HepG2 (cell line): ENCODE measurements around the gene RPS6KL1. TPM values are rescaled to one million over a fixed set of nuclear protein-coding genes. Genes with fewer than 3 reads are reported as not detected.

Experiments used
- CC2D1A ChIP-seq: sonication (generic); formaldehyde crosslinking; IDR thresholded peaks from 2 replicates; pipeline ENCODE4 v1.8.1; 2023; ENCODE audit warnings: mild to moderate bottlenecking, missing genetic modification reagents
- DNMT1 ChIP-seq: sonication (generic); formaldehyde crosslinking; IDR thresholded peaks from 2 replicates; pipeline ENCODE4 v1.5.1; 2020; ENCODE audit warnings: mild to moderate bottlenecking, missing genetic modification reagents
- ELF3 ChIP-seq: IDR thresholded peaks from 2 replicates; pipeline ENCODE4 v1.6.1; 2016; ENCODE audit warnings: missing genetic modification reagents, missing compliant biosample characterization
- HNRNPUL1 ChIP-seq: fragments of 200-400 bp; formaldehyde crosslinking; IDR thresholded peaks from 2 replicates; pipeline ENCODE4 v1.6.1; 2017; ENCODE audit warnings: low read depth, mild to moderate bottlenecking, low read length, moderate library complexity
- KDM4B ChIP-seq: sonication (generic); formaldehyde crosslinking; IDR thresholded peaks from 2 replicates; pipeline ENCODE4 v1.4.0; 2020; ENCODE audit warnings: missing genetic modification reagents
- PAXIP1 ChIP-seq: sonication (generic); formaldehyde crosslinking; conservative IDR thresholded peaks from 2 replicates; pipeline ENCODE4 v1.4.0; 2020; ENCODE audit warnings: mild to moderate bottlenecking, missing genetic modification reagents, moderate library complexity
- TRIM24 ChIP-seq: sonication (generic); formaldehyde crosslinking; IDR thresholded peaks from 2 replicates; pipeline ENCODE4 v1.8.0; 2022; ENCODE audit warnings: mild to moderate bottlenecking, missing genetic modification reagents
- ZNF446 ChIP-seq: sonication (generic); formaldehyde crosslinking; IDR thresholded peaks from 2 replicates; pipeline ENCODE4 v1.5.0; 2020; ENCODE audit warnings: mild to moderate bottlenecking, missing genetic modification reagents
- ZNF501 ChIP-seq: sonication (generic); formaldehyde crosslinking; IDR thresholded peaks from 2 replicates; pipeline ENCODE4 v1.5.1; 2020; ENCODE audit warnings: mild to moderate bottlenecking, moderate library complexity, missing genetic modification reagents
- ZNF569 ChIP-seq: sonication (generic); formaldehyde crosslinking; IDR thresholded peaks from 2 replicates; pipeline ENCODE4 v1.5.0; 2020; ENCODE audit warnings: mild to moderate bottlenecking, missing genetic modification reagents, moderate library complexity, borderline replicate concordance
- ZNF589 ChIP-seq: sonication (generic); formaldehyde crosslinking; conservative IDR thresholded peaks from 2 replicates; pipeline ENCODE4 v1.8.0; 2022; ENCODE audit warnings: mild to moderate bottlenecking, moderate library complexity, missing genetic modification reagents
- ZNF646 ChIP-seq: sonication (generic); formaldehyde crosslinking; IDR thresholded peaks from 2 replicates; pipeline ENCODE4 v1.9.0; 2021; ENCODE audit warnings: mild to moderate bottlenecking, missing genetic modification reagents
- ZNF777 ChIP-seq: sonication (generic); formaldehyde crosslinking; IDR thresholded peaks from 2 replicates; pipeline ENCODE4 v1.4.0; 2020; ENCODE audit warnings: missing genetic modification reagents
- polyA plus RNA-seq, 8 experiments: library from polyadenylated mRNA; depleted of rRNA in 3 of 8; stranded (reverse) in 7 of 8; unstranded in 1 of 8; fragments of >200 nt; fragmentation: Illumina TruSeq in 4 of 8; extraction: Trizol in 4 of 8; gene quantifications; 2 replicates each; pipeline versions ENCODE4 v1.2.1 to v1.2.3, GENCODE V29; 2011 to 2016; ENCODE audit warnings: low read depth in 4 of 8, missing spikeins in 1 of 8, mixed read lengths in 1 of 8; ENCODE audit not compliant: insufficient read depth in 1 of 8
- total RNA-seq, 5 experiments: library from RNA; depleted of rRNA; stranded (reverse); fragments of >200 nt; fragmentation: Illumina TruSeq; extraction: Trizol; gene quantifications; 2 replicates each; pipeline ENCODE4 v1.2.3, GENCODE V29; 2016; ENCODE audit warnings: low read depth in 1 of 5
- TF ChIP-seq, protein P1 (sequence below): sonication (generic); formaldehyde crosslinking; IDR thresholded peaks from 2 replicates; pipeline ENCODE4 v1.4.0; 2020; ENCODE audit warnings: missing genetic modification reagents, borderline replicate concordance

Gene RPS6KL1
- total and polyA plus RNA-seq, 2 of the 13 experiments (the other 11 are each of a cell fraction or from before 2014, with no cell fraction given), result 6.5 to 11.5 TPM

DNA sequence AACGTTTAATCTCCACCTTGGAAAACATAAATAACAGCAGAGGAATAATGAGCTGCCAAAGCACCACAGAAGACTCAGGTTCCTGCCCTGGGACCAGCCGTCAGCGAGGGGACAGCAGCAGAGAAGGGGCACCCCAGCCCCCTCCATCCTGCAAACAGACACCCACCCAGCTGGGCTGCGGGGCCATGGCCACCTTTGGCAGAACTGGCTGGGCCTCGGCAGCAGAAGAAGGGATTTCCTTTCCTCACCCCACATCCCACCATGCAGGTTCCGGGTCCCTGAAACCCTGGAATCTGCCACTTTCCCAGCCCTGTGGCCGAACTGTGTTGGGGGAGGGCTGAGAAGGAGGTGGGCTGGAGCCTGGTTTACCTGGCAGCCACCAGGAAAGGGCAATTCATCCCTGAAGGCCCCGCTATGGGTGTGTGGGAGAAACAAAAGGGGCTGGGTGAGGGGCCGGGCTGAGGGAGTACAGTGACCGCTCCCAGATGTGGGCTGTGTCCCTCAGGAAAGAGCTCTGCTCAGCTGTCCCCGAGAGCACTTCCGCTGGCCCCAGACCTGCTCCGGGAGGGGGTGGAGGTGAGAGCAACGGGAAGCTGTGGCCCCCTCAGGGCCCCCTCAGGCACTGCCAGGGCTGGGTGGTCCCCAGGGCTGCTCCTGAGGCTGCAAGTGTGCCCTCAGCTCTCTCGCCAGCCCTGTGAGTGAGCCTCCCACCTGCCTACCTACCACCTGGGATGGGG, 28.6 kb upstream of the RPS6KL1 start (continued):
- TF ChIP-seq PAXIP1 (CRISPR knock-in tag) (peak; percentile 68), ZNF501 (CRISPR knock-in tag) (no peak), HNRNPUL1 (no peak), CC2D1A (CRISPR knock-in tag) (no peak), TRIM24 (CRISPR knock-in tag) (no peak), ELF3 (CRISPR knock-in tag) (peak; percentile 13; the same call in 1 of the 2 replicates), ZNF777 (CRISPR knock-in tag) (peak; percentile 41), ZNF646 (CRISPR knock-in tag) (no peak), ZNF446 (CRISPR knock-in tag) (no peak; the same call in 1 of the 2 replicates), KDM4B (CRISPR knock-in tag) (no peak), ZNF569 (CRISPR knock-in tag) (no peak), ZNF589 (CRISPR knock-in tag) (no peak), DNMT1 (CRISPR knock-in tag) (no peak)
- TF ChIP-seq, protein P1, sequence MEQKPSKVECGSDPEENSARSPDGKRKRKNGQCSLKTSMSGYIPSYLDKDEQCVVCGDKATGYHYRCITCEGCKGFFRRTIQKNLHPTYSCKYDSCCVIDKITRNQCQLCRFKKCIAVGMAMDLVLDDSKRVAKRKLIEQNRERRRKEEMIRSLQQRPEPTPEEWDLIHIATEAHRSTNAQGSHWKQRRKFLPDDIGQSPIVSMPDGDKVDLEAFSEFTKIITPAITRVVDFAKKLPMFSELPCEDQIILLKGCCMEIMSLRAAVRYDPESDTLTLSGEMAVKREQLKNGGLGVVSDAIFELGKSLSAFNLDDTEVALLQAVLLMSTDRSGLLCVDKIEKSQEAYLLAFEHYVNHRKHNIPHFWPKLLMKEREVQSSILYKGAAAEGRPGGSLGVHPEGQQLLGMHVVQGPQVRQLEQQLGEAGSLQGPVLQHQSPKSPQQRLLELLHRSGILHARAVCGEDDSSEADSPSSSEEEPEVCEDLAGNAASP (CRISPR knock-in tag), result no peak; the same call in 1 of the 2 replicates
